M059J (cell line): Measurements from ENCODE around the gene XRCC1. TPM values are rescaled to one million over a fixed set of nuclear protein-coding genes. Genes with fewer than 3 reads are reported as not detected.
A peak's percentile ranks its signal among the peaks of the same experiment; 100 is the strongest.
"Not testable (repeated sequence)": the region's sequence is repeated elsewhere in the genome, so short reads cannot be mapped to it uniquely, and the experiment has no call there.

Experiments
- DNase-seq: peaks from one replicate; pipeline ENCODE4 v3.0.0-alpha.2; 2012; ENCODE audit warnings: low read depth
- total RNA-seq: library from RNA; depleted of rRNA; stranded (reverse); fragments of >200 nt; shearing (Covaris generic); gene quantifications from 2 replicates; pipeline ENCODE4 v1.2.3, GENCODE V29; 2014; rRNA removed

The XRCC1 gene
- total RNA-seq: 54.1 and 57.1 TPM in 2 replicates

DNA sequence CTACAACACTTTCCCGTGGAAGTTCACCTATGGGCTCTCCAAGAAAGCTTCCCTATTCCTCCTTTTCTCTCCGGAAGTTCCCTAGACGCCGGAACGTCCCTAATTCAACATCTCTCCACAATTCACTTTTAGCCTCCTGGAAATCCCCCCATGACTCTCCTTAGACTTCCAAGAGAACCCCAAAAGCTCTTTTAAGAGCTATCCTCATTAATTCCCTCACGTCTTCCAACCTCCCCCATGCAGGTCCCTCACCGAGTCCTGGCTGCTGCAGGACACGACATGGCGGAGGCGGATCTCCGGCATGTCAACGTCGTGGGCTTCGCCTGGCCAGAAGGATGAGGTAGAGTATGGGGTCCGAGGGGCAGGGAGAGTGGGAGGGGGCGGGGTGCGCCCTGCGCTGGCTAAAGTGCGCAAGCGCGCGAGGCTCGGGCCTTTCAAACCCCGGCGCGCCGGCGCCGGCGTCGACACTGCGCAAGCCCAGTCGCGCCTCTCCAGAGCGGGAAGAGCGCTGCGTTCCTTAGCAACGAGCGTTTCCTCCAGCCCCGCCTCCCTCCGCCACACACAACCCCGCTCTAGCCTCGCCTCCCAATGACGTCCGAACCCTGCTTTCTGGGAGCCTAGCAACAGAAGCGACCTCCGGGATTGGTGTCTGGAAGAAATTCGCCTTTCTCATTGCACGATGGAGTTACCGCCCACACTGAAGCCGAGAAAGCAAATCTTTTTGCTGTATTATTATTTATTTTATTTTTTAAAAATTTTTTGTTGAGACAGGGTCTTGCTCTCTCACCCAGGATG is at the start of gene XRCC1, which contains the start of gene PINLYP:
TSS of gene XRCC1 (minus strand) at position 372 of the 795 bp plus-strand sequence. CDS start at position 303, 69 bp downstream.
TSS of gene PINLYP (plus strand) at position 646 of the 795 bp plus-strand sequence. CDS start 1,391 bp downstream, outside the sequence.
- DNase-seq: peak; percentile 99

GRCh38 chr19:43624933-43625332 is 49.6 kb upstream of the XRCC1 start:
- no peak for DNase-seq

- DNase-seq: no peak
Measured at GRCh38 chr19:43623889-43624670, 48.8 kb upstream of the XRCC1 start.

- no peak for DNase-seq
Measured at GRCh38 chr19:43622956-43623355, 47.6 kb upstream of the XRCC1 start.

DNA sequence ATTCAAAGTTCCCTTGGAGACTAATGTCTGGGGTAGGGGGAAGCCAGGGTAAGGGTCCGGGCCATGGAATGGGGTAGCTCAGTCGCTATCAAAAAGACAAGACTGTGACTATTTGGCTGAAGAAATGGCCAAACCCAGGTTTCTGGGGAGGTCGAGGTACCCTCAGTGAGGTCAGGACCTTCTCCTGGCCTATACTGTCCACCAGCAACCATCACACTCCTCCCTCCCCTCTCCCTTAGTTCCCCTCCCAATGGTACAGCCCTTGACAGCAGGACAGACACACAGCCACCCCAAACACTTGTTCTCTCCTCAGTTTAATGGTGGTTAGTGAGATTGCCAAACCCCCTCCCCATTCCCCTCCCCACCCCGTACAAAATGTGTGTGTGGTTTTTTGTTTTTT is 46.7 kb upstream of the XRCC1 start:
- DNase-seq: no peak

DNA sequence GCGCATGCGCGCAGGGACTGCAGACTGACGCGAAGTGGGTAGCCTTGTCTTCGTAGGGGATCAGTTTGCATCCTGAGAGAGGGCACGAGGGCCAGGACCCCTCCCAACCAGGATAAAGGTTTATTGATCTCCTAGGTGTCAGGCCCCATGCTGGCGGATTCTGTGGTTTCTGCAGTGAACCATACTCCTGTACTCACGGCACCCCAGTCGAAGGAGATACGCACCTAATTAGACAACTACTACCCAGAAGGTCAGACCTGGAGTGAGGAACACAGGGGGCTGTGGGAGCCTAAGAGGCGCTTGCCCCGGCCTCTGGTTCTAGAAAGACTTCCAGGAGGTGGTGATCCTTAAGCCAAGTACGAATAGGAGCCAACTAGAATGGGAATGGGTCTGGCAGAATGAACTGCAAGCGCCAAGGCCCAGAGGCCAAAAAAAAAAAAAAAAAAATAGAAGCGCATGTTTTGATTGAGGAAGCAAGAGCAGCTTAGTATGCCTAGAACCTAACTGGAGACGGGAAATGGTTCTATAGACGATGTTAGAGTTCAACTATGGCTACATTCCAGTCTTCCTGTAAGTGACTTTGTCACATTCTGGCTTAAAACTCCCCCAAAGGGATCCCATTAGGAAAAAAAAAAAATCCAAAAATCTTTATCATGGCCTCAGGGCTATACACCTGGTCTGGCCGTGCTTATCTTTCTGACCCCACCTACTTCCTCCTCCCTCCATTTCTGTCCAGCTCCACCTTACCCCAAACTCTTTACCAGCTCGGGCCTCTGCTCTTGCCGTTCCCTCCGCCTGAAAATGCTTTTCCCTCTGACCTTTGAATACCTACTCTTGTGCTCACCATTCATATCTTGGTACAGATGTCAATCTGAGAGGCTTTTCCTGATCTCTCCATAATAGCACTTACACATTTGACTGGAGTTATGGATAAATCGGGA is 45.0 kb upstream of the XRCC1 start:
- DNase-seq: no peak

GRCh38 chr19:43619262-43620060 is 44.1 kb upstream of the XRCC1 start, which contains the start of gene ZNF428:
TSS of gene ZNF428 (minus strand) at chr19:43619629. CDS start at chr19:43614304, 5,325 bp downstream.
- peak; percentile 85 for DNase-seq

- no peak for DNase-seq
Measured at GRCh38 chr19:43618921-43619261, 43.6 kb upstream of the XRCC1 start.

GRCh38 chr19:43616954-43617353 is 41.6 kb upstream of the XRCC1 start:
- DNase-seq: no peak

DNA sequence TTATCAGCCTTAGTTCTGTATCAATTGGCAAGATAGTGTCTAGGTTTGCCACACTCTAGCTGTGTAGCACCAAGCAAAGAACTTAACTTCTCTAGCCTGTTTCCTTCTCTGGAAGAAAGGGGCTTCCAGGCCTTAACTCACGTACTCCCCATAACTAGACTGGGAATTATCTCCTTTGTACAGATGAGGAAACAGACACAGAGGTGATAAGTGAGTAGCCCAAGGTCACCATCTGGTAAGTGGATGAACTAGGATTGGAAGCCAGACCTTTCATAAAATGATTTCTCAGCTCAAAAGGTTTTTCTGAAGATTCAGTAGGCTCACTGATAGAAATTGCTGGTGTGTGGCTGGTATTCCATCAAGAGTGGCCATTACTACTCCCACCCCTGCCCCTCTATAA is 41.0 kb upstream of the XRCC1 start:
- no peak for DNase-seq

- no peak for DNase-seq
Measured at GRCh38 chr19:43612374-43612773, 37.0 kb upstream of the XRCC1 start.

- DNase-seq: no peak
Measured at GRCh38 chr19:43611788-43612187, 36.5 kb upstream of the XRCC1 start, which contains the start of gene SRRM5. TSS of gene SRRM5 (plus strand) at chr19:43612088. CDS start at chr19:43612122, 34 bp downstream.

- DNase-seq: peak; percentile 59
Measured at GRCh38 chr19:43610493-43610892, 35.2 kb upstream of the XRCC1 start.

GRCh38 chr19:43609872-43610271 is 34.5 kb upstream of the XRCC1 start:
- no peak for DNase-seq

- no peak for DNase-seq
Measured at GRCh38 chr19:43607238-43608205, 32.2 kb upstream of the XRCC1 start.

- no peak for DNase-seq
Measured at GRCh38 chr19:43606569-43607229, 31.4 kb upstream of the XRCC1 start.

DNA sequence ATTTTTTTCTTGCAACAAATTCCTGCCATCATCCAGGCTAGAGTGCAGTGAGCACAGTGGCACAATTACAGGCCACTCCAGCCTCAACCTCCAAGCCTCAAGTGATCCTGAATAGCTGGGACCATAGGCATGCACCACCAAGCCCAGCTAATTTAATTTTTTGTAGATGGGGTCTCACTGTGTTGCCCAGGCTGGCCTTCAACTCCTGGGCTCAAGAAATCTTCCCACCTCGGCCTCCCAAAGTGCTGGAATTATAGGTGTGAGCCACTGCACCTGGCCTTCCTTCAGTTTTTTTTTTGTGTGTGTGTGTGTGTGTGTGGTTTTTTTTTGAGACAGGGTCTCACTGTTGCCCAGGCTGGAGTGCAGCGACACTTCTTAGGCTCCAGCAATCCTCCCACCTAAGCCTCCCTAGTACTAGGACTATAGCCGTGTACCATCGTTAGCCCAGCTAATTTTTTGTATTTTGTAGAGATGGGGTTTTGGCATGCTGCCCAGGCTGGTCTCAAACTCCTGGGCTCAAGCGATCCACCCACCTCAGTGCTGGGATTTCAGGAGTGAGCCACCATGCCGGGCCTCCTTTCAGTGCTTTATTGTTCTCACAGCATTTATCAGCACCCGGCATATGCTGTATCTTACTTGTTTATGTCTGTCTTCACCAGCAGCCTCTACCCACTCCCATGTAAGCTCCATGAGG is 30.7 kb upstream of the XRCC1 start:
- no peak for DNase-seq

GRCh38 chr19:43600326-43600725 is 25.0 kb upstream of the XRCC1 start:
- not testable (repeated sequence) for DNase-seq
